Peyer's patch (tissue), 4 donors: ENCODE results near the gene KDM4C. TPM values are rescaled to one million over a fixed set of nuclear protein-coding genes. Genes with fewer than 3 reads are reported as not detected.
A peak's percentile ranks its signal among the peaks of the same experiment; 100 is the strongest.

Experiments
- DNase-seq, 3 donors: peaks; one replicate each; pipeline ENCODE4 v3.0.0-alpha.2; 2017 to 2019
- H3K27ac ChIP-seq, 4 donors: fragments of 200-600 bp; sonication (generic); one replicate each; pipeline ENCODE4 v1.5.1; 2016 to 2019
- H3K27me3 ChIP-seq, 2 donors: fragments of 200-600 bp; sonication (generic); one replicate each; pipeline ENCODE4 v1.5.1; 2019
- H3K36me3 ChIP-seq, 3 donors: fragments of 200-600 bp; sonication (generic); one replicate each; pipeline ENCODE4 v1.5.1; 2016 to 2019
- H3K4me1 ChIP-seq, 4 donors: fragments of 200-600 bp; sonication (generic); one replicate each; pipeline ENCODE4 v1.5.1; 2016 to 2019
- H3K4me3 ChIP-seq, 4 donors: fragments of 200-600 bp; sonication (generic); 1 replicate in 3 of 4; 2 replicates in 1 of 4; pipeline ENCODE4 v1.5.1; 2016 to 2019; ENCODE audit warnings: mild to moderate bottlenecking in 1 of 4
- H3K9me3 ChIP-seq, 4 donors: fragments of 200-600 bp; sonication (generic); one replicate each; pipeline ENCODE4 v1.5.1; 2016 to 2019; ENCODE audit warnings: mild to moderate bottlenecking in 1 of 4
- CTCF ChIP-seq, 6 experiments: fragments of 450-650 bp in 4 of 6; fragments of 200-600 bp in 2 of 6; sonication (generic) in 1 of 6; IDR thresholded peaks; one replicate each; pipeline ENCODE4 v1.5.1; 2017 to 2019; ENCODE audit warnings: antibody characterized with exemption in 6 of 6, mild to moderate bottlenecking in 3 of 6, moderate library complexity in 1 of 6
- POLR2A ChIP-seq, 2 donors: fragments of 450-650 bp; IDR thresholded peaks; one replicate each; pipeline ENCODE4 v1.5.1; 2017; ENCODE audit warnings: antibody characterized with exemption in 2 of 2, mild to moderate bottlenecking in 2 of 2, moderate library complexity in 2 of 2
- total RNA-seq, 4 donors: library from RNA; depleted of rRNA; stranded (reverse); fragments of >200 nt; gene quantifications; one replicate each; pipeline ENCODE4 v1.1.0, GENCODE V29; 2016

Gene KDM4C
- total RNA-seq, 4 donors from 2014 or later, result 90.7 to 125 (median 107) TPM

GRCh38 chr9:6715755-6716643 is 41.8 kb upstream of the KDM4C start:
- Histone ChIP-seq H3K9me3 (no peaks in the 10 kb centered on the region), H3K36me3 (no peaks in the 10 kb centered on the region), H3K27me3 (no peaks in the 10 kb centered on the region), H3K27ac (peak overlapping the region; percentile 73 to 88 (median 82)), H3K4me1 (no peaks in the 10 kb centered on the region), H3K4me3 (peak overlapping the region; percentile 42 to 50 (median 50))
- DNase-seq, result peak; percentile 85 to 92 (median 90)
- TF ChIP-seq CTCF (IDR thresholded peaks at IDR 0.05) (no peak), POLR2A (IDR thresholded peaks at IDR 0.05) (peak; percentile 77 to 86)

GRCh38 chr9:6716766-6717165 is 41.0 kb upstream of the KDM4C start:
- Histone ChIP-seq H3K27me3 (no peaks in the 10 kb centered on the region), H3K36me3 (no peaks in the 10 kb centered on the region), H3K27ac (peak overlapping the region; percentile 73 to 88 (median 82)), H3K4me1 (no peaks in the 10 kb centered on the region), H3K9me3 (no peaks in the 10 kb centered on the region), H3K4me3 (peak overlapping the region in 3 of 4 donors; percentile 50)
- DNase-seq, result no peak
- TF ChIP-seq CTCF (IDR thresholded peaks at IDR 0.05), result no peak
- no peak for TF ChIP-seq POLR2A (IDR thresholded peaks at IDR 0.05)

- DNase-seq, result no peak
- Histone ChIP-seq H3K27ac (no peak overlapping the region), H3K36me3 (no peaks in the 10 kb centered on the region), H3K4me1 (no peaks in the 10 kb centered on the region), H3K9me3 (no peaks in the 10 kb centered on the region), H3K27me3 (no peaks in the 10 kb centered on the region), H3K4me3 (no peak overlapping the region)
- TF ChIP-seq CTCF (IDR thresholded peaks at IDR 0.05) (no peak), POLR2A (IDR thresholded peaks at IDR 0.05) (no peak)
Measured at GRCh38 chr9:6723881-6724420, 33.8 kb upstream of the KDM4C start.

GRCh38 chr9:6733257-6733656 is 24.5 kb upstream of the KDM4C start:
- no peaks in the 10 kb centered on the region for H3K27me3 ChIP-seq
- DNase-seq, result no peak
- H3K27ac ChIP-seq, result no peak overlapping the region
- no peaks in the 10 kb centered on the region for H3K36me3 ChIP-seq
- H3K4me1 ChIP-seq, result no peaks in the 10 kb centered on the region
- H3K4me3 ChIP-seq, result no peak overlapping the region
- no peak for TF ChIP-seq CTCF (IDR thresholded peaks at IDR 0.05)
- no peak for TF ChIP-seq POLR2A (IDR thresholded peaks at IDR 0.05)
- H3K9me3 ChIP-seq, result no peaks in the 10 kb centered on the region

- no peaks in the 10 kb centered on the region for H3K9me3 ChIP-seq
- no peak overlapping the region for H3K4me3 ChIP-seq
- TF ChIP-seq POLR2A (IDR thresholded peaks at IDR 0.05) (no peak), CTCF (IDR thresholded peaks at IDR 0.05) (no peak)
- H3K27me3 ChIP-seq, result no peaks in the 10 kb centered on the region
- H3K27ac ChIP-seq, result no peak overlapping the region
- H3K4me1 ChIP-seq, result no peaks in the 10 kb centered on the region
- no peaks in the 10 kb centered on the region for H3K36me3 ChIP-seq
- DNase-seq, result no peak
Measured at GRCh38 chr9:6733831-6734230, 23.9 kb upstream of the KDM4C start.
